Type B pancreatic cell (in vitro differentiated cells): ENCODE data around the gene TMED9. TPM values are rescaled to one million over a fixed set of nuclear protein-coding genes. Genes with fewer than 3 reads are reported as not detected.

ENCODE experiments used
- total RNA-seq: library from RNA; stranded (reverse); gene quantifications from 2 replicates; pipeline ENCODE4 v1.2.1, GENCODE V29; 2021; ENCODE audit warnings: low replicate concordance

TMED9 gene
- total RNA-seq, 1 donor from 2014 or later = 161 TPM

Other genes with a start within 250 kb of the TMED9 start
- gene LMAN2, start 240.5 kb upstream of the TMED9 start, total RNA-seq = 102 and 129 TPM in 2 replicates
- gene RGS14, start 234.3 kb upstream of the TMED9 start, total RNA-seq = 8.9 and 16.6 TPM in 2 replicates
- 0.12 and 0.22 TPM in 2 replicates for gene SLC34A1, start 207.8 kb upstream of the TMED9 start, total RNA-seq
- gene PFN3, start 191.5 kb upstream of the TMED9 start, total RNA-seq = not detected in 2 replicates
- gene F12, start 182.6 kb upstream of the TMED9 start, total RNA-seq = 3.2 and 5.7 TPM in 2 replicates
- 46.1 and 47.3 TPM in 2 replicates for gene GRK6, start 165.5 kb upstream of the TMED9 start, total RNA-seq
- 5.9 and 8.8 TPM in 2 replicates for gene PRR7, start 145.4 kb upstream of the TMED9 start, total RNA-seq
- gene DBN1, start 118.6 kb upstream of the TMED9 start, total RNA-seq = 200 and 269 TPM in 2 replicates
- 66.5 and 187 TPM in 2 replicates for gene PDLIM7, start 94.6 kb upstream of the TMED9 start, total RNA-seq
- gene DOK3, start 82.4 kb upstream of the TMED9 start, total RNA-seq = 6.2 and 6.9 TPM in 2 replicates
- 99.7 and 104 TPM in 2 replicates for gene DDX41, start 75.2 kb upstream of the TMED9 start, total RNA-seq
- 83.1 and 103 TPM in 2 replicates for gene FAM193B, start 37.6 kb upstream of the TMED9 start, total RNA-seq
- gene B4GALT7, start 7.9 kb downstream of the TMED9 start, total RNA-seq = 30.9 and 31.0 TPM in 2 replicates
- gene FAM153A, start 190.7 kb downstream of the TMED9 start, total RNA-seq = 0.52 TPM in 1 of 2 replicates, not detected in the other